GM21717 (cell line): Measurements from ENCODE around the gene XPR1.
"Not testable (repeated sequence)": the region's sequence is repeated elsewhere in the genome, so short reads cannot be mapped to it uniquely, and the experiment has no call there.

Experiments
- ATAC-seq: cut with Tn5 transposase; IDR thresholded peaks from one replicate; pipeline ENCODE4 v1.9.1; 2021; ENCODE audit warnings: mild to moderate bottlenecking, moderate library complexity; ENCODE audit not compliant: unreplicated experiment

Gene XPR1

GRCh38 chr1:180642781-180643180, 11.0 kb downstream of the XPR1 start:
- ATAC-seq, result no peak

GRCh38 chr1:180643693-180644092, 11.9 kb downstream of the XPR1 start:
- ATAC-seq, result no peak

GRCh38 chr1:180644526-180645192, 12.8 kb downstream of the XPR1 start:
- ATAC-seq, result no peak

GRCh38 chr1:180645261-180645660, 13.4 kb downstream of the XPR1 start:
- not testable (repeated sequence) for ATAC-seq

- no peak for ATAC-seq
Observed at GRCh38 chr1:180646093-180646492, 14.3 kb downstream of the XPR1 start.

GRCh38 chr1:180646547-180646946, 14.7 kb downstream of the XPR1 start:
- no peak for ATAC-seq

GRCh38 chr1:180652792-180653191, 21.0 kb downstream of the XPR1 start:
- no peak for ATAC-seq

- no peak for ATAC-seq
Observed at GRCh38 chr1:180662709-180663108, 30.9 kb downstream of the XPR1 start.

GRCh38 chr1:180670681-180671080, 38.9 kb downstream of the XPR1 start:
- ATAC-seq, result no peak

GRCh38 chr1:180672105-180672504, 40.3 kb downstream of the XPR1 start:
- ATAC-seq, result no peak

GRCh38 chr1:180672505-180672904, 40.7 kb downstream of the XPR1 start:
- no peak for ATAC-seq

- ATAC-seq, result no peak
Observed at GRCh38 chr1:180674603-180675530, 43.0 kb downstream of the XPR1 start.

GRCh38 chr1:180675586-180675985, 43.8 kb downstream of the XPR1 start:
- ATAC-seq, result no peak

GRCh38 chr1:180680558-180681144, 48.8 kb downstream of the XPR1 start:
- no peak for ATAC-seq

- ATAC-seq, result not testable (repeated sequence)
Observed at GRCh38 chr1:180683117-180683516, 51.3 kb downstream of the XPR1 start.

GRCh38 chr1:180691322-180691913, 59.6 kb downstream of the XPR1 start:
- ATAC-seq, result no peak

- ATAC-seq, result no peak
Observed at GRCh38 chr1:180693564-180694244, 61.9 kb downstream of the XPR1 start.

GRCh38 chr1:180695282-180695681, 63.5 kb downstream of the XPR1 start:
- ATAC-seq, result no peak

- no peak for ATAC-seq
Observed at GRCh38 chr1:180696361-180696760, 64.5 kb downstream of the XPR1 start.

- ATAC-seq, result no peak
Observed at GRCh38 chr1:180698580-180698979, 66.8 kb downstream of the XPR1 start.

GRCh38 chr1:180702376-180702775, 70.6 kb downstream of the XPR1 start:
- not testable (repeated sequence) for ATAC-seq
